ENCODE results near the gene PFAS.

PFAS gene

GRCh38 chr17:8268550-8269298 is 19.6 kb downstream of the PFAS start:
- no peak for DNase-seq (ENCODE audit: low read depth in 2 of 2)

GRCh38 chr17:8272421-8272820 is 23.3 kb downstream of the PFAS start:
- DNase-seq (ENCODE audit: low read depth in 2 of 2) = no peak

GRCh38 chr17:8273884-8274444 is 24.9 kb downstream of the PFAS start:
- no peak for DNase-seq (ENCODE audit: low read depth in 2 of 2)

- DNase-seq (ENCODE audit: low read depth in 2 of 2) = no peak
These were observed 25.7 kb downstream of the PFAS start for GRCh38 chr17:8274816-8275215.

GRCh38 chr17:8275421-8276290 is 26.6 kb downstream of the PFAS start:
- no peak for DNase-seq (ENCODE audit: low read depth in 2 of 2)

GRCh38 chr17:8277317-8277716 is 28.2 kb downstream of the PFAS start:
- no peak for DNase-seq (ENCODE audit: low read depth in 2 of 2)

- DNase-seq (ENCODE audit: low read depth in 2 of 2) = no peak
These were observed 33.3 kb downstream of the PFAS start for GRCh38 chr17:8282345-8282744.

- no peak for DNase-seq (ENCODE audit: low read depth in 2 of 2)
These were observed 34.3 kb downstream of the PFAS start for GRCh38 chr17:8283356-8283755.

GRCh38 chr17:8284126-8284525 is 35.0 kb downstream of the PFAS start:
- DNase-seq (ENCODE audit: low read depth in 2 of 2) = no peak

GRCh38 chr17:8285270-8286181 is 36.4 kb downstream of the PFAS start:
- no peak for DNase-seq (ENCODE audit: low read depth in 2 of 2)

- no peak for DNase-seq (ENCODE audit: low read depth in 2 of 2)
These were observed 38.7 kb downstream of the PFAS start for GRCh38 chr17:8287651-8288335.

- peak; percentile 58 to 60 for DNase-seq (ENCODE audit: low read depth in 2 of 2)
These were observed 39.4 kb downstream of the PFAS start, which contains the start of gene RANGRF for GRCh38 chr17:8288336-8289102. TSS of gene RANGRF (plus strand) at chr17:8288670. CDS start at chr17:8288789, 119 bp downstream.

- DNase-seq (ENCODE audit: low read depth in 2 of 2) = no peak
These were observed 40.0 kb downstream of the PFAS start for GRCh38 chr17:8289103-8289397.

- DNase-seq (ENCODE audit: low read depth in 2 of 2) = no peak
These were observed 41.0 kb downstream of the PFAS start for GRCh38 chr17:8290043-8290442.

GRCh38 chr17:8292639-8293395 is 43.7 kb downstream of the PFAS start:
- no peak for DNase-seq (ENCODE audit: low read depth in 2 of 2)

- DNase-seq (ENCODE audit: low read depth in 2 of 2) = no peak
These were observed 45.3 kb downstream of the PFAS start for GRCh38 chr17:8294361-8294760.

- DNase-seq (ENCODE audit: low read depth in 2 of 2) = no peak
These were observed 45.8 kb downstream of the PFAS start for GRCh38 chr17:8294814-8295316.

- no peak for DNase-seq (ENCODE audit: low read depth in 2 of 2)
These were observed 51.1 kb downstream of the PFAS start for GRCh38 chr17:8300226-8300625.

GRCh38 chr17:8300627-8301242 is 51.6 kb downstream of the PFAS start:
- DNase-seq (ENCODE audit: low read depth in 2 of 2) = peak; percentile 24 to 25
